Measurements from ENCODE around the gene RPS6KC1.

RPS6KC1 gene

DNA sequence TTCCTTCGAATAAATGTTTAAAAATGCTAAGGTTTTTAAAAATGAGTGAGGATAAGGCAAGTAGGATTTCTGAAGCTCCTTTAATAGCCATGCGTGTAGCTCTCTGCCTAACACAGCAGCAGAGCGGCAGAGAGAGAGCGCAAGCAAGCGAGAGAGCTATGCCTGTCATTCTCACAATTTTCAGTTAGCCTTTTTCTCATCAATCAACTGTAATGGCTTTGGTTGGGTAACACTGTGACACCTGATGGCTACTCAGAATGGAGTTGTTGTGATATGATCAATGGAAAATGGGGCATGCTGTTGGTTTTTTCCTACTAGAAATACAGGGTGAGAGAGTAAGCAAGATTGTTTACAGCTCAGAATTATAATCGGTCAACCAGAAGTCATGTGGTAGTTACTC is 198.4 kb downstream of the RPS6KC1 start:
- TF ChIP-seq, protein P1, sequence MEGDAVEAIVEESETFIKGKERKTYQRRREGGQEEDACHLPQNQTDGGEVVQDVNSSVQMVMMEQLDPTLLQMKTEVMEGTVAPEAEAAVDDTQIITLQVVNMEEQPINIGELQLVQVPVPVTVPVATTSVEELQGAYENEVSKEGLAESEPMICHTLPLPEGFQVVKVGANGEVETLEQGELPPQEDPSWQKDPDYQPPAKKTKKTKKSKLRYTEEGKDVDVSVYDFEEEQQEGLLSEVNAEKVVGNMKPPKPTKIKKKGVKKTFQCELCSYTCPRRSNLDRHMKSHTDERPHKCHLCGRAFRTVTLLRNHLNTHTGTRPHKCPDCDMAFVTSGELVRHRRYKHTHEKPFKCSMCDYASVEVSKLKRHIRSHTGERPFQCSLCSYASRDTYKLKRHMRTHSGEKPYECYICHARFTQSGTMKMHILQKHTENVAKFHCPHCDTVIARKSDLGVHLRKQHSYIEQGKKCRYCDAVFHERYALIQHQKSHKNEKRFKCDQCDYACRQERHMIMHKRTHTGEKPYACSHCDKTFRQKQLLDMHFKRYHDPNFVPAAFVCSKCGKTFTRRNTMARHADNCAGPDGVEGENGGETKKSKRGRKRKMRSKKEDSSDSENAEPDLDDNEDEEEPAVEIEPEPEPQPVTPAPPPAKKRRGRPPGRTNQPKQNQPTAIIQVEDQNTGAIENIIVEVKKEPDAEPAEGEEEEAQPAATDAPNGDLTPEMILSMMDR (conservative IDR thresholded peaks at IDR 0.05) = no peak
- H3K27ac ChIP-seq = no peak overlapping the region

DNA sequence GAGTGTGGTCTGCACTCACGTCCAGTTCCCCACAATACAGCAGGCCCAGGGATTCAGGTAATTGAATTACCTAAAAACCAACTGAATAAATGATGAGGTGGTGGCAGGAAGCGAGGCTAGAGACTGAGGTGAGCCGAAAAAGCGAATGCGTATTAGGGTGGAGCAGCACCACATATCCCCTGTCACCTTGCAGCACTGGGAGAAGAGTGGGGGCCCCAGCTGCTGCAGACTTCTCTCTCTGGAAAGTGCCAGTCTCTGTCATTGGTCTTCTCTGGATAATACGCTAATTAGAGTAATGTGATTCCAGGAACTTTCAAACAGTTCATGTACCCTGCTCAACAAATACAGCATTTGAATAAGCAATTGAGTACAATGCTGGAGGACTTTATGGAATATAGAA is 199.0 kb downstream of the RPS6KC1 start:
- TF ChIP-seq, protein P1 (conservative IDR thresholded peaks at IDR 0.05) = no peak
- no peak overlapping the region for H3K27ac ChIP-seq

DNA sequence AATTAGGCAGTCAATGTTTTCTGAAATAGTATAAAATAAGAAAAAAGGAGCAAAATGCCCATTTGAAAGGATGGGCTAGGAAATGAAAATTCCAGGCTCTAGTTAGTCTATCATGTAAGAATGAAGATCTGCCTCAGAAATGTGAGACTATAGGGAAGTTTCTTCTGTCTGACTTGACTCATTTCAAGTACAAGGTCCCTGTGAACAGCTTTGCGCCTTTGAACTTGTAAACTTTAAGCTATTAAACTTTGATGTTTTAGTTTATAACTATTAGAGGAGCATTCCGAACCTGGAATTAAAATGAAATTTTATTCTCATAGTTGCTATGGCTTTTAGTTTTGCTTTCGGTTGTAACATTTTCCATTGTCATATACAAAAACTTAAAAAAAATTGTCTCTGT is 199.4 kb downstream of the RPS6KC1 start:
- TF ChIP-seq, protein P1 (conservative IDR thresholded peaks at IDR 0.05) = no peak
- no peak overlapping the region for H3K27ac ChIP-seq

DNA sequence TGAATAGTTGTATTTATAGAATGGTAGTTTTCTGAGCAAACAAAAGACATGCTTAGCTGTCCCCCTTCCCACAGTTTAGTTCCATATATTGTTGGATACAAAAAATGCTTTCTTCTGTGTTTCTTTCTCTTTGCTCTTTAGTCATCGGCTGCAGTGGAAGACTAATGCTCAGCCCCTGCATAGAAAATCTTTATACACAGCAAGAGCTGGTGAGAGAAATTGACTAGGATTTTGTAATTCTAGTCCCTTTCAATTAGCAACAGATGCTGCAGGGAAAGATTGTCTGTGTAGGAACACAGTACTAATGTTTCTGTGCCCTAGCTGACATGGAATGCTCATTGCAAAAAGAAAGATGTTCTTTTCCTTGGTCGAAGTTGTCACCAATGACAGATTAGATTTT is 200.9 kb downstream of the RPS6KC1 start:
- TF ChIP-seq, protein P1 (conservative IDR thresholded peaks at IDR 0.05) = no peak
- H3K27ac ChIP-seq = no peak overlapping the region

DNA sequence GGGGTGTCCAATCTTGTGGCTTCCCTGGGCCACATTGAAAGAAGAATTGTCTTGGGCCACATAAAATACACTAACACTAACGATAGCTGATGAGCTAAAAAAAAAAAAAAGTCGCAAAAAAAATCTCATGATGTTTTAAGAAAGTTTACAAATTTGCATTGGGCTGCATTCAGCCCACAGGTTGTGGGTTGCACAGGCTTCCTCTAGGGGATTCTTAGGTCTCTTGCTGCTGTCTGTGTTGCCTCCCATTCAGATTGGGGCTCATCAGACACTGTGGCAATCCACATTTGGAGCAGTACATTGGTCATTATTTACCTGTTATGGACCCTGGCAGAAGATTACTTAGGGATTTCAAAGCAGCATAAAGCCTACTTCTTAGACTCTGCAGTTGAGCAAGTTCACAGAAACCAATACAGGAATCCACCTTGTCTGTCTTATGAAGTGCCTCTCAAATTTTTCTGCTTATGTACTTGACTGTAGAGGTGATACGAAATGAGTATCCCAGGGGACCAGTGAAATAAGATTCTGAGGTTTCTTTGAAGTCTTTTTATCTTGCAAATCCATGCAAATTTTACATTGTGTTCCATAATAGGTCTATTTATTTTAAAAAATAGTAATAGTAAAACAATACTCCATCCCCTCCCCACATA is 205.5 kb downstream of the RPS6KC1 start:
- H3K27ac ChIP-seq = no peak overlapping the region
- TF ChIP-seq, protein P1 (conservative IDR thresholded peaks at IDR 0.05) = no peak

DNA sequence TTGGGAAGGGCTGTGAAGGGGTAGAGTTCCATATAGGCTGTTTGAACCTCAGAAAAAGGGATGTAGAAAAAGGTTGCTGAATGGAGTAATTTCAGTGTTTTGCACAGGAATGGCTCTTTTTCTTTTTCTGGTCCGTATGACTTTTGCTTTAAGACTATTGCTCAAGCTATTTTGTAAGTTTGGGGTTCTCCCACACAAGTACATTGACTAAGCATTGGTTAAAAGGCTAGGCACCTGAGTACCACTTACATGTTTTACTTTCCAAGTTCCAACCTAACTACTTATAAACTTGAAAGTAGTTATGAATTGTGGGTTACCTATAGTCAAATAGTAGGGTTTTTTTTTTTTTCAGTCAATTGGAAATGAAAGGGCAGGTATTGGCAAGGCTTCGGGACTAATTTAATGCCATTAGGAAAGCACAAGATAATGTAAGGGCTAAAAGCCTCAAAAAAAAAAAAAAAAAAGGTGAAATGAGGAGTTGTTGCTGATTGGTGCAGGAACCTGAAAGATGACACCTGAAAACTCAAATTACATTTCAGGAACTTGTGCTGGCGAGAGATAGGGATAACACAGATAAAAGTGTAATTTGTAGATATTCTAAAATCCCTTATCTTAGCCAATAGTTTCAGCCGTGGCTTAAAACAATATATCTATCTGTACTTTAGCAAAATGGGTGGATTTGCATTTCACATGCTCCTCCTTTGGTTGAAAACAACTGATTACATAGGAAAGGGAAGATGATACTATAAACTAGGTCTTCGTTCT is 209.5 kb downstream of the RPS6KC1 start:
- TF ChIP-seq, protein P1 (conservative IDR thresholded peaks at IDR 0.05) = no peak

DNA sequence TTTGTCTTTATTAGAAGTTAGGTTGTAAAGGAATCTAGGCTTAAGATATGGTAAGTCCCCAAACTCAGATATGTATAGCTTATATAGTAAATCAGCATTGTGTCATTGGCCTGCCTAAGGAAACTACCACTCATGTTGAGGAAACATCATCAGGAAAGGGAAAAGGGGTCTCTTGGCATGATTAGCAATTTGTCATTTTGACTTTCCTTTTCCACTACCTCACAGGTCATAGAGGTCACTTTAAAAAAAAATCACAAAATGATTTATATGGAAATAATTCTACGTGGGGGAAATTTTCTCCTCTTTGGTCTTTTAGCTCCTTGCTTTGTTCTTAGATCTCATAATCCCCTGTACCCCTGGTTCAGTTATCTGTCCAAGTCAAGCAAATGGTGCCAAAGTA is 213.5 kb downstream of the RPS6KC1 start:
- H3K27ac ChIP-seq = no peak overlapping the region
- TF ChIP-seq, protein P1 (conservative IDR thresholded peaks at IDR 0.05) = no peak

More for the DNA sequence above, 209.5 kb downstream of the RPS6KC1 start:
- no peak overlapping the region for H3K27ac ChIP-seq
